Left lung (tissue), 14 donors: ENCODE measurements around the gene GRM5. TPM values are rescaled to one million over a fixed set of nuclear protein-coding genes. Genes with fewer than 3 reads are reported as not detected.
"Not testable (repeated sequence)": the region's sequence is repeated elsewhere in the genome, so short reads cannot be mapped to it uniquely, and the experiment has no call there.

Experiments used
- ATAC-seq: fragments of 200-7000 bp; cut with Tn5 transposase; one replicate; pipeline ENCODE4 v1.9.1; 2020; ENCODE audit warnings: moderate library complexity
- DNase-seq, 4 donors: peaks; one replicate each; pipeline ENCODE4 v3.0.0-alpha.2; 2013 to 2020
- H3K27ac ChIP-seq, 2 donors: fragments of 200-600 bp; sonication (generic) in 1 of 2; one replicate each; pipeline versions ENCODE4 v1.5.0 to v1.8.0; 2020 to 2021
- H3K27me3 ChIP-seq, 2 donors: fragments of 200-600 bp; sonication (generic) in 1 of 2; one replicate each; pipeline versions ENCODE4 v1.5.0 to v1.8.0; 2020 to 2021
- H3K36me3 ChIP-seq, 2 donors: fragments of 200-600 bp; sonication (generic) in 1 of 2; one replicate each; pipeline versions ENCODE4 v1.5.0 to v1.8.0; 2020 to 2021
- H3K4me1 ChIP-seq, 2 donors: fragments of 200-600 bp; one replicate each; pipeline ENCODE4 v1.8.0; 2021
- H3K4me3 ChIP-seq, 2 donors: fragments of 200-600 bp; sonication (generic) in 1 of 2; one replicate each; pipeline versions ENCODE4 v1.5.0 to v1.8.0; 2020 to 2021; ENCODE audit warnings: mild to moderate bottlenecking in 1 of 2
- H3K9me3 ChIP-seq, 2 donors: fragments of 200-600 bp; sonication (generic) in 1 of 2; one replicate each; pipeline versions ENCODE4 v1.5.0 to v1.8.0; 2020 to 2021
- CTCF ChIP-seq, 2 donors: fragments of 200-600 bp; sonication (generic) in 1 of 2; IDR thresholded peaks; one replicate each; pipeline versions ENCODE4 v1.5.0 to v1.8.0; 2021; ENCODE audit warnings: antibody characterized with exemption in 2 of 2
- intact Hi-C, 2 donors: fragments of 100-400 bp; cut with DNase I; formaldehyde crosslinking; loops; one replicate each; pipeline versions ENCODE4 v1.11.2 to v1.14.2; 2022
- long read RNA-seq, 12 donors: library from polyadenylated mRNA in 2 of 12; unstranded in 2 of 12; transcript quantifications; one replicate each; pipeline ENCODE4 v2.0.0 and lab custom pipeline, GENCODE V29; 2019 to 2026
- polyA plus RNA-seq, 6 donors: library from polyadenylated mRNA; unstranded; fragments of 120-200 nt; gene quantifications; one replicate each; pipeline ENCODE4 v1.2.1, GENCODE V29; 2013; ENCODE audit not compliant: insufficient read length in 6 of 6
- total RNA-seq, 2 donors: library from RNA; stranded (reverse); fragmentation: NEBNext Ultra II Directional; extraction: Animal tissue kit (Norgen Biotek cat#: 25700); gene quantifications; one replicate each; pipeline ENCODE4 v1.2.1, GENCODE V29; 2021
- donor health status: DM: no; HTN: yes; CAD: no.
- donor health status: DM: no; HTN: no; CAD: no.

The GRM5 gene
- total RNA-seq (under 1 TPM in 1 of 2 donors, not detected in 1; 0.08 TPM), polyA plus RNA-seq (under 1 TPM in 3 of 6 donors, not detected in 3; 0.03 to 0.05 (median 0.04) TPM)
- long read RNA-seq, donor 1: 0 reads
- long read RNA-seq, donor 2: 0 reads
- long read RNA-seq, donor 3: 0 reads
- long read RNA-seq, donor 4: 0 reads
- long read RNA-seq, donor 5: 0 reads
- long read RNA-seq, donor 6: 0 reads
- long read RNA-seq, donor 7: 0 reads
- long read RNA-seq, donor 8: 0 reads
- long read RNA-seq, donor 9: 0 reads
- long read RNA-seq, donor 10: 0 reads
- long read RNA-seq, donor 11, partial matches to known transcripts: 7 of 7 reads
- long read RNA-seq, donor 11, other reads (novel, unspliced or antisense): 0 of 7 reads
- long read RNA-seq, donor 12: 0 reads

- ATAC-seq: not testable (repeated sequence)
Observed at GRCh38 chr11:89065651-89066201, at the start of gene GRM5. GRM5 (minus strand) TSS chr11:89065982; CDS start chr11:89047872, 18,110 bp downstream.

GRCh38 chr11:89097956-89098355 lies 32.2 kb upstream of the GRM5 start:
- ATAC-seq (peak; percentile 97), DNase-seq (peak in 2 of 4 donors; percentile 7 to 9)
- H3K9me3 ChIP-seq, H3K36me3 ChIP-seq, intact Hi-C loops, H3K4me1 ChIP-seq, H3K4me3 ChIP-seq, H3K27ac ChIP-seq, H3K27me3 ChIP-seq: not testable (repeated sequence)
- TF ChIP-seq CTCF (IDR thresholded peaks at IDR 0.05): peak; percentile 39 to 52

More at GRCh38 chr11:89065651-89066201, at the start of gene GRM5:
- H3K9me3 ChIP-seq, H3K4me1 ChIP-seq, H3K36me3 ChIP-seq, H3K27ac ChIP-seq, intact Hi-C loops, H3K4me3 ChIP-seq: not testable (repeated sequence)
- DNase-seq: peak in 1 of 4 donors; percentile 31
- peaks cover 6 to 50% of the 10 kb centered on the region in 2 donors for H3K27me3 ChIP-seq

GRCh38 chr11:89093806-89094205 lies 28.0 kb upstream of the GRM5 start:
- intact Hi-C loops, H3K4me3 ChIP-seq: not testable (repeated sequence)

GRCh38 chr11:89084951-89085350 lies 19.2 kb upstream of the GRM5 start:
- H3K4me3 ChIP-seq, H3K9me3 ChIP-seq, H3K27ac ChIP-seq, H3K36me3 ChIP-seq, H3K27me3 ChIP-seq, H3K4me1 ChIP-seq, intact Hi-C loops, DNase-seq, ATAC-seq: not testable (repeated sequence)

More at GRCh38 chr11:89093806-89094205, 28.0 kb upstream of the GRM5 start:
- H3K9me3 ChIP-seq, H3K27me3 ChIP-seq, H3K36me3 ChIP-seq, H3K4me1 ChIP-seq, H3K27ac ChIP-seq, ATAC-seq, DNase-seq: not testable (repeated sequence)

- H3K27ac ChIP-seq, H3K9me3 ChIP-seq, H3K36me3 ChIP-seq, intact Hi-C loops, H3K27me3 ChIP-seq, ATAC-seq, H3K4me3 ChIP-seq, H3K4me1 ChIP-seq: not testable (repeated sequence)
- peak in 2 of 4 donors; percentile 11 to 16 for DNase-seq
Observed at GRCh38 chr11:89070911-89071310, 5.1 kb upstream of the GRM5 start.

GRCh38 chr11:89067264-89067663 lies 1.5 kb upstream of the GRM5 start:
- intact Hi-C loops: no loop called here
- ATAC-seq: no peak
- no peak overlapping the region for H3K27ac ChIP-seq
- TF ChIP-seq CTCF (IDR thresholded peaks at IDR 0.05): no peak
- H3K9me3 ChIP-seq: no peaks in the 10 kb centered on the region
- no peak overlapping the region for H3K4me3 ChIP-seq
- no peaks in the 10 kb centered on the region for H3K4me1 ChIP-seq
- H3K36me3 ChIP-seq: no peaks in the 10 kb centered on the region
- DNase-seq: no peak
- H3K27me3 ChIP-seq: peaks cover 6 to 46% of the 10 kb centered on the region in 2 donors

GRCh38 chr11:89065066-89065465 lies 716 bp downstream of the GRM5 start:
- Histone ChIP-seq H3K36me3 (no peaks in the 10 kb centered on the region), H3K27ac (no peak overlapping the region), H3K4me3 (no peak overlapping the region), H3K27me3 (peaks cover 6 to 50% of the 10 kb centered on the region in 2 donors), H3K9me3 (no peaks in the 10 kb centered on the region), H3K4me1 (no peaks in the 10 kb centered on the region)
- no peak for TF ChIP-seq CTCF (IDR thresholded peaks at IDR 0.05)
- intact Hi-C loops: no loop called here
- no peak for DNase-seq
- ATAC-seq: no peak

GRCh38 chr11:89063481-89063951 lies 2.3 kb downstream of the GRM5 start:
- ATAC-seq, intact Hi-C loops, H3K4me1 ChIP-seq, H3K4me3 ChIP-seq, H3K27ac ChIP-seq, H3K9me3 ChIP-seq, H3K36me3 ChIP-seq: not testable (repeated sequence)
- peak in 1 of 4 donors; percentile 29 for DNase-seq
- H3K27me3 ChIP-seq: peaks cover 6 to 50% of the 10 kb centered on the region in 2 donors

- H3K27me3 ChIP-seq: peaks cover 6 to 50% of the 10 kb centered on the region in 2 donors
- H3K27ac ChIP-seq, H3K36me3 ChIP-seq, H3K4me1 ChIP-seq, H3K9me3 ChIP-seq, H3K4me3 ChIP-seq, intact Hi-C loops: not testable (repeated sequence)
- DNase-seq (peak in 1 of 4 donors; percentile 49), ATAC-seq (peak; percentile 51)
Observed at GRCh38 chr11:89062771-89063298, 2.9 kb downstream of the GRM5 start.

- H3K4me1 ChIP-seq, H3K9me3 ChIP-seq, H3K27ac ChIP-seq, H3K4me3 ChIP-seq, ATAC-seq, H3K36me3 ChIP-seq, intact Hi-C loops: not testable (repeated sequence)
- DNase-seq: peak in 1 of 4 donors; percentile 26
- peaks cover 6 to 50% of the 10 kb centered on the region in 2 donors for H3K27me3 ChIP-seq
Observed at GRCh38 chr11:89061839-89062238, 3.9 kb downstream of the GRM5 start.
